AG09309 (cell line): ENCODE results near the gene CHDH.

Source experiments
- DNase-seq: peaks from one replicate; pipeline ENCODE4 v3.0.0-alpha.2; 2010; ENCODE audit warnings: low read depth
- H3K4me3 ChIP-seq: 2 replicates; pipeline ENCODE4 v1.5.1; 2011; ENCODE audit warnings: mild to moderate bottlenecking, low read depth, low read length, moderate library complexity; ENCODE audit not compliant: control insufficient read depth
- TF ChIP-seq, protein P1 (sequence below): IDR thresholded peaks from 2 replicates; pipeline ENCODE4 v1.5.1; 2011; ENCODE audit warnings: mild to moderate bottlenecking, low read depth, low read length, inconsistent platforms; ENCODE audit not compliant: insufficient read depth, control insufficient read depth; ENCODE audit errors: missing control alignments

CHDH gene

DNA sequence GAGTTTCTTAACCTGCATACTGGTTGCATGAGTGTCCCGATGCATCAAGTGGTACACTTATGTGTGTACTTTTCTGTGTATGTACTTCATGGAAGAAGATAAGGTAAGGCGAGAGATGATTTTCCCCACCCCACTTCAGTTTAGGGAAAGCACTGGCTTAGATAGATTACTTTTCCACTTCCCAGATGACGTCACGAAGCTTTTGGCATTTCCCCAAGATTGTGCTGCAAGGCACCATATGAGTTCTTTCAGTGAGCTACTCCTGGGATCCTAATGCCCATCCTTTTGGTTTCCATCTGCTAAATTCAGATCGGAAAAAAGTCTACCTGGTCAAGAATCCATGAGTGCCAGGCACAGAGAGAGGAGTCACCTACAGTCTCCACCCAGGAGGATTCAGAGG, 4.7 kb upstream of the CHDH start:
- DNase-seq: no peak
- H3K4me3 ChIP-seq: no peak overlapping the region
- TF ChIP-seq, protein P1, sequence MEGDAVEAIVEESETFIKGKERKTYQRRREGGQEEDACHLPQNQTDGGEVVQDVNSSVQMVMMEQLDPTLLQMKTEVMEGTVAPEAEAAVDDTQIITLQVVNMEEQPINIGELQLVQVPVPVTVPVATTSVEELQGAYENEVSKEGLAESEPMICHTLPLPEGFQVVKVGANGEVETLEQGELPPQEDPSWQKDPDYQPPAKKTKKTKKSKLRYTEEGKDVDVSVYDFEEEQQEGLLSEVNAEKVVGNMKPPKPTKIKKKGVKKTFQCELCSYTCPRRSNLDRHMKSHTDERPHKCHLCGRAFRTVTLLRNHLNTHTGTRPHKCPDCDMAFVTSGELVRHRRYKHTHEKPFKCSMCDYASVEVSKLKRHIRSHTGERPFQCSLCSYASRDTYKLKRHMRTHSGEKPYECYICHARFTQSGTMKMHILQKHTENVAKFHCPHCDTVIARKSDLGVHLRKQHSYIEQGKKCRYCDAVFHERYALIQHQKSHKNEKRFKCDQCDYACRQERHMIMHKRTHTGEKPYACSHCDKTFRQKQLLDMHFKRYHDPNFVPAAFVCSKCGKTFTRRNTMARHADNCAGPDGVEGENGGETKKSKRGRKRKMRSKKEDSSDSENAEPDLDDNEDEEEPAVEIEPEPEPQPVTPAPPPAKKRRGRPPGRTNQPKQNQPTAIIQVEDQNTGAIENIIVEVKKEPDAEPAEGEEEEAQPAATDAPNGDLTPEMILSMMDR: no peak

DNA sequence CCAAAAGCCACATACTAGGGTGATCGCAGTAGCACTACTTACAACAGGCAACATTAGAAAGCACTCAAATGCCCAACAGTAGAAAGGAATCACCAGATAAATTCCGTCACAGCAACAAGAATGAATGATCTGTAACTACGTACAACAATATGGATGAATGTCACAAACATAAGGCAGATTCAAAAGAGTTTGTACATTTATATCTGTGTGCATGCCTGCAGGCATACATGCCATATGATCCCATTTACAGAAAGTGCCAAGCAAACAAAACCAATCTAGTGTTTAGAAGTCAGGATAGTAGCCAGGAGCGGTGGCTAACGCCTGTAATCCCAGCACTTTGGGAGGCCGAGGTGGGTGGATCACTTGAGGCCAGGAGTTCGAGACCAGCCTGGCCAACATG, 3.7 kb upstream of the CHDH start:
- no peak for DNase-seq
- no peak overlapping the region for H3K4me3 ChIP-seq
- TF ChIP-seq, protein P1: no peak

DNA sequence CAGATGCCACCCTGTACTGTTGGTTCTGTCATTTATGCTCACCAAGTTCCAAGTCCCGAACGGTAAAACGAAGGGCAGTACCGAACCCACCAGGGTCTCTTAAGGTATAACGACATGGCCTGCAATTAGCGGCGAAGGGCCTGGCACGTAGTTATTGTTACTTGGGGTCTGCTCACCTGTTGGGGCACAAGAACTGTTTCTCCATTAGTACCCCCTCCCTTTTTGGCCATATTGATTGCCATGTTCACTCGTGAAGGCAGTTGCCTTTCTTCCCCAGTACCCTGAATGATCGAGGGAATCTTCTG, 584 bp upstream of the CHDH start:
- DNase-seq: no peak
- H3K4me3 ChIP-seq: no peak overlapping the region; the same call in 1 of the 2 replicates
- TF ChIP-seq, protein P1: no peak

DNA sequence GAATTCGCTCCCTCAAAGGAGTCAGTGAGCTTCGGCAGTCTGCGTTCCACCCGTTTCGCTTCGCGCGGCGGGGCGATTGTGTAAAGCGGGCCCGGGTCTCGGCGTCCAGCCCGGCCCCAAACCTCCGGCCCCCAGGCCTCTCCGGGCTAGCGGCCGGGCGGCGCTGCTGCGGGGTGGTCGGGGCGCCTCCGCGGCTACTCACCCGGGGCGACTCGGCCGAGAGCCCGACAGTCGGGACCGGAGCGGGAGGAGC, 412 bp downstream of the CHDH start:
- TF ChIP-seq, protein P1: no peak
- H3K4me3 ChIP-seq: peak overlapping the region; percentile 49
- no peak for DNase-seq

DNA sequence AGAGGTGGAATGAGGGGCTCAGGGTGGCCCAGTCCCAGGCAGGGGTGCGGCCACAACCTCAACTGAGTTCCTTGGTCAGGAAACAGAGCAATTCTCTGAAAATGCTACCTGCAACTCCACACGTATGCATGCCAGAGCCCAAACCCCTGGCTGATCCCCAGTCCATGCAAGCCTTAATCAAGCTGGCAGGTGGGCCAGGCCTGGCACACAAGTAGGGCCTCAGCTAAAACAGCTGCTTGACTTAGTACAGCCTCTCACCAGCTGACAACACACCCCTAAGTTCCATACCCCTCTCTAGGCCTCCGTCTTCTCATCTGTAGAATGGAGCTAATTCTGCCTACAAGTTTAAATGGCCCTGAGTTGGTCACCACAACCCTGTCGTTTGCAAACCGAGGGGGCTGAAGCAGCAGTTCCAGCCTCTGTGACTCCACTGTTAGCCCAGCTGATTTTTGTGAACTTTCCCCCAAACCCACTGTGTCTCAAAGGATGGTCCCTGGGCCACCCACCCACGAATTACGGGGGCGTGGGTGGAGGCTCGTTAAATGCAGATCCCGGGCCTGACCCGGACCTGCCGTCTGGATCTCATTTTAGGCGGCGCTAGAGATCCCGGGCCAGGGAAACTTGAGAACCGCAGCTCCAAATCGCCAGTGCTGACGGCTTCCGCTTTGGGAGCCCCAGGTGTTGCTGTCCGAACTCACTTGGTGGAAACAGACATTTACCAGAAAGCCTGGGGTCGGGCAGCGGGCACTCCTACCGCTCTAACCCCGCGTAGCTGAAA, 927 bp downstream of the CHDH start:
- DNase-seq: no peak
- TF ChIP-seq, protein P1: peak; percentile 42
- peak overlapping the region; percentile 49 for H3K4me3 ChIP-seq

DNA sequence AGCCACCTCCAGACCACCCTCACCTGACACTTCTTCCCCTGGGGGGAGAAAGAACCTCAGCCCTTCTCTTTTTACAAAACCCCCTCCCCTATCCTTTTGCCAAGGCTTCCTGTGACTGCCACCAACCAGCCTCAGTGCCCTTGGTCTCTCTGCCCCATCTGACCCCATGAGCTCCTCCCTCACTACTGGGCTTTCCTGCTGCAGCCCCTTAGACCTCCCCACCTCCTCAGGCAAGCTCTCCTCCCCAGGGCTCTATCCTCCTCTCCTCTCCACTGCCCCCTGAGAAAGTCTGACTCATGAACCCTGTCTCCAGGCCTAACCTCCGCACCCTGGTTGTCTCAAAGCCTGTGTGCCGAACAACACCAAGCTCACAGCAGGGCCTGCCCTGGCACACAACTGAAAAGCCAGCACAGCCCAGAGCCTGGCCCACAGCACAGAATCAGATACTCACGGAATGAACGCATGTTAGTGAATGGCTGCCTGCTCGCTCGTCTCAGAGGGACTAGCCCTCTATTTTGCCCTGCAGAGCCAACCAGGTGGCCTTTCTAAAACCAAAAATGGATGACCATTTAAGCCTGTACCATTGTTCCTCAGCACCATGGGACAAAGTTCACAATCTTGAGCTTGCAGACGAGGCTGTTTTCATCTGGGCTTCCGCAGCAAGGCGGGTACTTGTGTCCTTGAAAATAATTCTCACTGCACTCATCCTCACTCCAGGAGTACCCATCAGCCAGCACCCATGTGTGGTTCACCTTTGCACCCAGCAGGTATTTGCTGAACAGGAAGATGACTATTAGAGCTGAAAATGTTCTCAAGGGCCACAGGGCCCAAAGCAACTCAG, 1.7 kb downstream of the CHDH start:
- TF ChIP-seq, protein P1: no peak
- H3K4me3 ChIP-seq: no peak overlapping the region
- DNase-seq: no peak
